Ovary (tissue), 9 donors: ENCODE results near the gene CPTP. TPM values are rescaled to one million over a fixed set of nuclear protein-coding genes. Genes with fewer than 3 reads are reported as not detected.

ENCODE experiments used
- DNase-seq, 5 donors: peaks; one replicate each; pipeline ENCODE4 v3.0.0-alpha.2; 2019 to 2020
- H3K27ac ChIP-seq, 2 donors: fragments of 200-600 bp; one replicate each; pipeline versions ENCODE4 v1.5.1 to v1.8.0; 2019 to 2022
- H3K27me3 ChIP-seq: fragments of 200-600 bp; one replicate; pipeline ENCODE4 v1.8.0; 2022
- H3K36me3 ChIP-seq: fragments of 200-600 bp; sonication (generic); one replicate; pipeline ENCODE4 v1.5.1; 2019
- H3K4me1 ChIP-seq: one replicate; pipeline ENCODE4 v1.8.1; 2013; ENCODE audit warnings: mild to moderate bottlenecking, moderate library complexity; ENCODE audit not compliant: insufficient read depth
- H3K4me3 ChIP-seq: fragments of 200-600 bp; sonication (generic); one replicate; pipeline ENCODE4 v1.5.1; 2017
- H3K9me3 ChIP-seq, 2 donors: fragments of 200-600 bp in 1 of 2; sonication (generic) in 1 of 2; one replicate each; pipeline versions ENCODE4 v1.5.1 to v1.8.1; 2013 to 2019; ENCODE audit warnings: mild to moderate bottlenecking in 1 of 2, moderate library complexity in 1 of 2
- CTCF ChIP-seq, 3 donors: fragments of 450-650 bp in 2 of 3; fragments of 200-600 bp in 1 of 3; IDR thresholded peaks; one replicate each; pipeline versions ENCODE4 v1.5.1 to v1.8.0; 2016 to 2022; ENCODE audit warnings: antibody characterized with exemption in 3 of 3, mild to moderate bottlenecking in 1 of 3
- EP300 ChIP-seq: sonication (generic); formaldehyde crosslinking; IDR thresholded peaks from one replicate; pipeline ENCODE4 v1.6.1; 2017; ENCODE audit warnings: antibody characterized with exemption
- POLR2A ChIP-seq: fragments of 450-650 bp; IDR thresholded peaks from one replicate; pipeline ENCODE4 v1.6.1; 2017; ENCODE audit warnings: antibody characterized with exemption, mild to moderate bottlenecking, moderate library complexity
- WGBS, 3 donors: extraction: QIAGEN DNeasy Blood & Tissue Kit in 1 of 3; methylation state at CpG; one replicate each; pipeline versions ENCODE4 v1.1.5 to v1.1.7; 2013 to 2017; 5-methylcytosine and 5-hydroxymethylcytosine counted together
- intact Hi-C, 4 donors: fragments of 100-400 bp; cut with DNase I; formaldehyde crosslinking; loops; one replicate each; pipeline versions ENCODE4 v1.11.0 to v1.15.1; 2022 to 2023
- microRNA-seq, 3 donors: library from miRNA; unstranded; fragments of <30 nt; microRNA quantifications; one replicate each; pipeline versions ENCODE4 to v1.2.0, GENCODE V29; 2019 to 2020
- polyA plus RNA-seq, 2 donors: library from polyadenylated mRNA; stranded (reverse); fragments of 200-250 nt in 1 of 2; fragments of 350-450 nt in 1 of 2; fragmentation: Illumina TruSeq in 1 of 2; extraction: RNeasy Lipid Tissue Mini Kit (QIAGEN cat#74804) in 1 of 2; gene quantifications; one replicate each; pipeline ENCODE4 v1.2.3, GENCODE V29; 2013 to 2014
- small RNA-seq: library from RNA; depleted of rRNA; stranded (forward); fragments of <200 nt; gene quantifications from one replicate; pipeline ENCODE3, GENCODE V24; 2016
- total RNA-seq, 7 donors: library from RNA; depleted of rRNA in 2 of 7; stranded (reverse); fragments of >200 nt in 2 of 7; fragmentation: NEBNext Ultra II Directional in 3 of 7; extraction: Animal tissue kit (Norgen Biotek cat#: 25700) in 3 of 7; gene quantifications; one replicate each; pipeline versions ENCODE4 v1.1.0 to v1.2.4, GENCODE V29; 2016 to 2023
- donor health status: DM: no; HTN: no; CAD: no; lungs with moderate emphysema.
- donor health status: DM: no; HTN: no; CAD: no.
- donor health status: Bipolar disorder and iron deficiency.
- donor health status: DM: yes; HTN: yes; CAD: no.
- donor health status: DM: no; HTN: no; CAD: no.
- donor health status: DM: yes; HTN: yes; CAD: no.

The CPTP gene
- total and polyA plus RNA-seq, 9 donors: 2.4 to 21.0 (median 14.8) TPM

GRCh38 chr1:1377540-1378205 lies 53.1 kb downstream of the CPTP start:
- intact Hi-C loops: loop anchor here in 2 of 4 donors (10.0 kb wide), 2 partner anchors 127 to 263 kb away; partner anchors contain the start of gene C1orf159 (in 1 of the 2)
- Histone ChIP-seq H3K4me1 (peaks cover 7% of the 10 kb centered on the region), H3K9me3 (no peaks in the 10 kb centered on the region), H3K36me3 (no peaks in the 10 kb centered on the region), H3K4me3 (no peak overlapping the region), H3K27me3 (no peaks in the 10 kb centered on the region), H3K27ac (no peak overlapping the region)
- no peak for DNase-seq
- WGBS, 3 donors: 89 to 90% (median 90%) methylated on average over 16 of the region's 16 CpGs
- TF ChIP-seq EP300 (no peak), POLR2A (no peak), CTCF (IDR thresholded peaks at IDR 0.05) (no peak)

Small RNAs within 50 kb of the gene (microRNA-seq; reads per million reads assigned to microRNA genes)
- gene MIR6726: 0.18 to 3.5 (median 0.75) reads per million in 3 donors
- gene MIR6727: 0 to 0.47 (median 0.18) reads per million in 3 donors
- 0 to 0.32 (median 0) reads per million in 3 donors for gene MIR6808

Small RNAs within 50 kb of the gene (small RNA-seq; reads per million reads assigned to genes)
- not detected for gene MIR6726

Other genes starting within 250 kb of the CPTP start
- 10 to 100 TPM in 4 of 7 donors, 1 to 10 TPM in 3; 5.3 to 22.1 (median 10.7) TPM for gene C1orf159, start 208.7 kb upstream of the CPTP start, total RNA-seq
- 1 to 10 TPM in 1 of 2 donors, under 1 TPM in 1; 0.28 to 8.5 TPM for gene C1orf159, start 208.7 kb upstream of the CPTP start, polyA plus RNA-seq
- gene TTLL10, start 150.9 kb upstream of the CPTP start, total RNA-seq: 1 to 10 TPM in 3 of 7 donors, under 1 TPM in 2, not detected in 2; 0.60 to 7.0 (median 1.1) TPM
- gene TTLL10, start 150.9 kb upstream of the CPTP start, polyA plus RNA-seq: not detected
- gene TNFRSF18, start 118.2 kb upstream of the CPTP start, total RNA-seq: 1 to 10 TPM in 1 of 7 donors, under 1 TPM in 2, not detected in 4; 0.23 to 1.4 (median 0.41) TPM
- gene TNFRSF18, start 118.2 kb upstream of the CPTP start, polyA plus RNA-seq: under 1 TPM in 1 of 2 donors, not detected in 1; 0.10 TPM
- gene TNFRSF4, start 110.6 kb upstream of the CPTP start, total RNA-seq: 1 to 10 TPM in 3 of 7 donors, under 1 TPM in 4; 0.37 to 1.8 (median 0.71) TPM
- gene TNFRSF4, start 110.6 kb upstream of the CPTP start, polyA plus RNA-seq: 1 to 10 TPM in 1 of 2 donors, not detected in 1; 2.5 TPM
- 100 to 1,000 TPM in 4 of 7 donors, 10 to 100 TPM in 3; 57.1 to 145 (median 116) TPM for gene SDF4, start 92.8 kb upstream of the CPTP start, total RNA-seq
- 100 to 1,000 TPM in 1 of 2 donors, 10 to 100 TPM in 1; 32.5 to 128 TPM for gene SDF4, start 92.8 kb upstream of the CPTP start, polyA plus RNA-seq
- gene B3GALT6, start 92.6 kb upstream of the CPTP start, total RNA-seq: 10 to 100 TPM; 13.0 to 21.9 (median 18.0) TPM
- gene B3GALT6, start 92.6 kb upstream of the CPTP start, polyA plus RNA-seq: 1 to 10 TPM; 7.0 to 9.4 TPM
- gene C1QTNF12, start 78.1 kb upstream of the CPTP start, total RNA-seq: 1 to 10 TPM in 5 of 7 donors, under 1 TPM in 2; 0.92 to 4.8 (median 1.5) TPM
- gene C1QTNF12, start 78.1 kb upstream of the CPTP start, polyA plus RNA-seq: 1 to 10 TPM in 1 of 2 donors, not detected in 1; 1.2 TPM
- 10 to 100 TPM; 35.8 to 55.6 (median 49.3) TPM for gene UBE2J2, start 50.9 kb upstream of the CPTP start, total RNA-seq
- gene UBE2J2, start 50.9 kb upstream of the CPTP start, polyA plus RNA-seq: 10 to 100 TPM; 36.0 to 40.4 TPM
- gene SCNN1D, start 44.4 kb upstream of the CPTP start, total RNA-seq: 10 to 100 TPM in 1 of 7 donors, 1 to 10 TPM in 6; 6.3 to 10.2 (median 9.1) TPM
- gene SCNN1D, start 44.4 kb upstream of the CPTP start, polyA plus RNA-seq: 1 to 10 TPM in 1 of 2 donors, under 1 TPM in 1; 0.27 to 7.9 TPM
- gene ACAP3, start 16.9 kb upstream of the CPTP start, total RNA-seq: 10 to 100 TPM; 23.1 to 62.4 (median 46.4) TPM
- gene ACAP3, start 16.9 kb upstream of the CPTP start, polyA plus RNA-seq: 10 to 100 TPM in 1 of 2 donors, 1 to 10 TPM in 1; 3.5 to 33.4 TPM
- gene PUSL1, start 16.2 kb upstream of the CPTP start, total RNA-seq: 10 to 100 TPM; 12.5 to 27.6 (median 21.7) TPM
- gene PUSL1, start 16.2 kb upstream of the CPTP start, polyA plus RNA-seq: 10 to 100 TPM in 1 of 2 donors, under 1 TPM in 1; 0.18 to 14.7 TPM
- 100 to 1,000 TPM; 102 to 135 (median 109) TPM for gene INTS11, start 142 bp upstream of the CPTP start, total RNA-seq
- 100 to 1,000 TPM in 1 of 2 donors, 10 to 100 TPM in 1; 72.6 to 119 TPM for gene INTS11, start 142 bp upstream of the CPTP start, polyA plus RNA-seq
- gene TAS1R3, start 6.5 kb downstream of the CPTP start, total RNA-seq: under 1 TPM in 6 of 7 donors, not detected in 1; 0.07 to 0.40 (median 0.23) TPM
- under 1 TPM in 1 of 2 donors, not detected in 1; 0.24 TPM for gene TAS1R3, start 6.5 kb downstream of the CPTP start, polyA plus RNA-seq
- 10 to 100 TPM; 38.0 to 85.2 (median 64.9) TPM for gene DVL1, start 24.6 kb downstream of the CPTP start, total RNA-seq
- 10 to 100 TPM in 1 of 2 donors, 1 to 10 TPM in 1; 2.1 to 51.2 TPM for gene DVL1, start 24.6 kb downstream of the CPTP start, polyA plus RNA-seq
- 100 to 1,000 TPM in 5 of 7 donors, 10 to 100 TPM in 2; 63.8 to 206 (median 131) TPM for gene MXRA8, start 33.8 kb downstream of the CPTP start, total RNA-seq
- gene MXRA8, start 33.8 kb downstream of the CPTP start, polyA plus RNA-seq: 100 to 1,000 TPM in 1 of 2 donors, 10 to 100 TPM in 1; 40.3 to 193 TPM
- 10 to 100 TPM; 63.7 to 94.0 (median 73.2) TPM for gene AURKAIP1, start 50.4 kb downstream of the CPTP start, total RNA-seq
- 10 to 100 TPM in 1 of 2 donors, 1 to 10 TPM in 1; 6.0 to 81.3 TPM for gene AURKAIP1, start 50.4 kb downstream of the CPTP start, polyA plus RNA-seq
- 100 to 1,000 TPM; 159 to 245 (median 196) TPM for gene CCNL2, start 74.5 kb downstream of the CPTP start, total RNA-seq
- 100 to 1,000 TPM in 1 of 2 donors, 10 to 100 TPM in 1; 71.1 to 217 TPM for gene CCNL2, start 74.5 kb downstream of the CPTP start, polyA plus RNA-seq
- 100 to 1,000 TPM in 1 of 7 donors, 10 to 100 TPM in 6; 79.9 to 130 (median 93.1) TPM for gene MRPL20, start 82.5 kb downstream of the CPTP start, total RNA-seq
- gene MRPL20, start 82.5 kb downstream of the CPTP start, polyA plus RNA-seq: 100 to 1,000 TPM; 113 to 120 TPM
- 10 to 100 TPM in 5 of 7 donors, 1 to 10 TPM in 2; 4.5 to 48.8 (median 16.4) TPM for gene ANKRD65, start 96.5 kb downstream of the CPTP start, total RNA-seq
- 10 to 100 TPM in 1 of 2 donors, 1 to 10 TPM in 1; 5.0 to 13.3 TPM for gene ANKRD65, start 96.5 kb downstream of the CPTP start, polyA plus RNA-seq
- gene VWA1, start 110.9 kb downstream of the CPTP start, total RNA-seq: 10 to 100 TPM; 11.1 to 73.5 (median 44.9) TPM
- gene VWA1, start 110.9 kb downstream of the CPTP start, polyA plus RNA-seq: 10 to 100 TPM in 1 of 2 donors, under 1 TPM in 1; 0.20 to 14.2 TPM
- gene ATAD3C, start 124.9 kb downstream of the CPTP start, total RNA-seq: 1 to 10 TPM in 6 of 7 donors, under 1 TPM in 1; 0.53 to 5.3 (median 3.6) TPM
- 1 to 10 TPM in 1 of 2 donors, under 1 TPM in 1; 0.83 to 4.3 TPM for gene ATAD3C, start 124.9 kb downstream of the CPTP start, polyA plus RNA-seq
- gene ATAD3B, start 147.0 kb downstream of the CPTP start, total RNA-seq: 10 to 100 TPM; 13.1 to 26.5 (median 19.6) TPM
- 10 to 100 TPM in 1 of 2 donors, 1 to 10 TPM in 1; 1.0 to 15.0 TPM for gene ATAD3B, start 147.0 kb downstream of the CPTP start, polyA plus RNA-seq
- 10 to 100 TPM in 6 of 7 donors, 1 to 10 TPM in 1; 7.6 to 23.9 (median 17.8) TPM for gene ATAD3A, start 187.4 kb downstream of the CPTP start, total RNA-seq
- 10 to 100 TPM in 1 of 2 donors, 1 to 10 TPM in 1; 2.8 to 11.0 TPM for gene ATAD3A, start 187.4 kb downstream of the CPTP start, polyA plus RNA-seq
- 10 to 100 TPM in 3 of 7 donors, 1 to 10 TPM in 4; 6.2 to 20.8 (median 9.9) TPM for gene TMEM240, start 215.8 kb downstream of the CPTP start, total RNA-seq
- 10 to 100 TPM in 1 of 2 donors, not detected in 1; 30.3 TPM for gene TMEM240, start 215.8 kb downstream of the CPTP start, polyA plus RNA-seq